ENCODE results near the gene USP11.
"Not testable (repeated sequence)": the region's sequence is repeated elsewhere in the genome, so short reads cannot be mapped to it uniquely, and the experiment has no call there.

The USP11 gene

DNA sequence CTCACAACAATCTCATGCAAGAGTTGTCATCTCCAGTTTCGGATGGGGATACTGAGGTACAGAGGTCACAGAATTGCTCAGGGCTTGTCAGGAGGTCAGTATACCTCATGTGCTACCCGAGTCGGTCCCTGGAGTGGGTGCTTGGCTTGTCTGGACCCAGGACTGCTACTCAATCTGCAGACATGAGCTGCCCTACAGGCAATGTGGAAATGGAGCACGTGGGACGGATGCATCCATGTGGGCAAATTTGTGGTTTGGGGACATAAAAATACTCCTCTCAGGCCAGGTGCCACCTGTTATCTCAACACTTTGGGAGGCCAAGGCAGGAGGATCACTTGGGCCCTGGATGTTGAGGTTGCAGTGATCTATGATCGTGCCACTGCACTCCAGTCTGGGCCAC is 15.8 kb downstream of the USP11 start:
- no peak for DNase-seq

DNA sequence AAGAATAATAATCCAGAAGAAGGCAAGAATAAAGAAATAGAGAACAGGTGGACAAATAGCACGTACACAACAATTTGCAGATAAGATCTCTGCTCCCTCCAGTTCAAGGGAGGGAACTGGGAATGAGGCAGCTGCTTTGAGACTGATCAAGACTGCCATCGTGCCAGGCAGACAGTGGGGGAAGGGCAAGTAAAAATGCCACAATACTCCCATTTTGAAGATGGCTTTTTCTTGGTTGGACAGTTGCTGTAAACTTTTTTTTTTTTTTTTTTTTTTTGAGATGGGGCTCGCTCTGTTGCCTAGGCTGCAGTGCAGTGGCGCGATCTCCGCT is 17.2 kb downstream of the USP11 start:
- no peak for DNase-seq

DNA sequence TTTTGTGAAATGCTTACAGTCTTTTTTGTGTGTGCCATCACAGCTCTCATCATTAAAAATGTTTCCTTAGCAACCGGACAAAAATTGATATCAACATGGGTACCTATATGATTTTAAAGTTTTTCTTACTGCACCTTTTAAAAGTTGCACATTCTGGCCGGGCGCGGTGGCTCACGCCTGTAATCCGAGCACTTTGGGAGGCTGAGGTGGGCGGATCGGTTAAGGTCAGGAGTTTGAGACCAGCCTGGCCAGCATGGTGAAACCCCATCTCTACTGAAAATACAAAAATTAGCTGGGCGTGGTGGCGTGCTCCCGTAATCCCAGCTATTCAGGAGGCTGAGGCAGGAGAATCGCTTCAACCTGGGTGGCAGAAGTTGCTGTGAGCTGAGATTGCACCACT is 24.8 kb downstream of the USP11 start:
- DNase-seq, result not testable (repeated sequence)

DNA sequence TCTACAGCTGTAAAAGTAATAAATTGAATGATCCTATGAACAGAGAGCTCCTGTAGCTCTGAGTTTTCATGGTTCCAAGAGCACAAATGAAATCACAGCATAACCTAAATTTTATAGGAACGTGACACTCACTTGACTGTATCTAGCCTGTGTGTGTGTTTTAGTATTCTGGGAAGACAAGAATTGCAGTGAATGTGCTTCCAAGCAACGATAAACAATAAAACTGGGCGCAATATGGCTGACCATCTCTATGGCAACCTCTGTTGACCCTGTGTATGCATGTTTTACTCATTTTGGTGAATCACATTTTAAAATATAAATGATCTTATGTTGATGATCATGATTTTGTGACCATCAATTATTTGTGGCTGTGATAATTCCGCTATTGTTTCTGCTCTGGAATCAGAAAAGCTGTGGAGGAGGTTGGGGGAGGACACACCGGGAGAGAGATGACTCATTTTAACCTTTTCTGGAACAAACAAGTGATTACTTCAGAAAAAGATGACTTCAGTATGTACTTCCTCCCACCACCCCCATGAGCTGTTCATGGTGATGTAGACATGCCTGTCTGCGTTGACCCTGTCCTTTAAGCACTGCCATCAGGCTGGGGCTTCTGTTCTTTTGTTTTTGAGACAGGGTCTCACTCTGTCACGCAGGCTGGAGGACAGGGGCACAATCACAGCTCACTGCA is 31.8 kb downstream of the USP11 start:
- DNase-seq, result no peak

- DNase-seq, result no peak
Measured at GRCh38 chrX:47266643-47267042, 33.8 kb downstream of the USP11 start.

DNA sequence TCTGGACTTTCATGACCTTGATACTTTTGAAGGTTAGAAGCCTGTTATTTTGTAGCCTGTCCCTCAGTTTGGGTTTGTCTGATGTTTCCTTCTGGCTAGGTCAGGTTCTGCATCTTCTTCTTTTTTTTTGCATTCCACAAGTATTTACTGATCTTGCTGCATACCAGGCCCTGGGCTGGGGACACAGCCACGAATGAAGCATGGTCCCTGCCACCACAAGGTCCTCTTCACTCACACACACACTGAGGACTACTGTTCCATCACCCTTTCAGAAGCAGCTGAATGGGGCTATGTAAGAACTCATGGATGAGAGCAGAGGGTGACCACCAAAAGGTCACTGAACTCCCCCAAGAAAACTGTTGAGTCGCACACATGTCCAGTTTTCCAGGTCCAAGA is 39.2 kb downstream of the USP11 start:
- no peak for DNase-seq

DNA sequence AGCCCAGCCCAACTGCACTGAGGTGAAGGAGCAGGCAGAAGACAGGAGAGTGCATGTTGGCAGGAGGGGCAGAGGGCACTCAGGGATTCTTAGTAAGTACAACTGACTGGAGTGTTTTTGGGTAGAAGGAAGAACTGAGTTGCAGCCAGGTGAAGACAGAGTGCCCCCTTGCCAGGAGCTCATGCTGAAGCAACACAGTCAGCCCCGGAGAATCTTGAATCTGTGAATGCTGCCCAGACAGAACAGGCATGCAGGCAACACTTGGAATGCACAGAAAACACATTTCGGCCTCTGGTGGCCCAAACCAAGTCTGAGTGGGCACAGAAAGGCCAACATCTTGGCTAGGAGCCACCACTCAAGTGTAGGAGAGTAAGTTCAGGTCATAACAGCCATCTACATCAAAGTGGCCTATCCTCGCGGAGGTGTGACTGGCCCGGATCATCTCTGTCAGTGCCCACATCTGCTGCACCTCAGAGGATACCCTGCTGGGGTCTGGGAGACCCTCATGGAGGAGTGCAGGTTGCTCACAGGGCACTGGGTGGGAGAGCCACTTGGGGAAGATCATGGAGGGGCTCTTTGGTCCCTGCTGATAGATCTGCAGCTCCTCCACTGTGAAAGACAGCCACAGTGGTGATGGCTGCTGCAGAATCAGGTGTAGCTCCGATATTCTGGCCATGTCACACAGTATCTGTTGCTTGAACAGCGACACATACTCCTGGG is 40.4 kb downstream of the USP11 start:
- no peak for DNase-seq

DNA sequence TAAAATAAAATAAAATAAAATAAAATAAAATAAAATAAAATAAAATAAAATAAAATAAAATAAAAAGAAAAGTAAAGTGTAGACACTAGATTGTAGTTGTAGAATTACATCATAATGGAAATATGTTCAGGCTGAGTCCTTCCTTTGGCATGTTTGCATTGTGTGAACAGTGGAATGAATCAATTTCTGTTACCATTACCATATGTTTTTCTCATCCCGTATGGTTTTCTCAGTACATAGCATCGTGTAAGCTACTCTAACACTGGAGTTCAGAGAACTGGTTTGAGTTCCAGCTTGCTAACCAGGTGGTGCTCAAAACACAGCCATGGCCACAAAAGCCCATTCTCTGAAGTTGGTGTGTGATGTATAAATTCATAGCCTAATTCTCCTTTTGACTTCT is 45.9 kb downstream of the USP11 start:
- DNase-seq, result no peak

GRCh38 chrX:47283015-47283771 is 50.4 kb downstream of the USP11 start:
- DNase-seq, result peak in 1 of 2 experiments; percentile 38

DNA sequence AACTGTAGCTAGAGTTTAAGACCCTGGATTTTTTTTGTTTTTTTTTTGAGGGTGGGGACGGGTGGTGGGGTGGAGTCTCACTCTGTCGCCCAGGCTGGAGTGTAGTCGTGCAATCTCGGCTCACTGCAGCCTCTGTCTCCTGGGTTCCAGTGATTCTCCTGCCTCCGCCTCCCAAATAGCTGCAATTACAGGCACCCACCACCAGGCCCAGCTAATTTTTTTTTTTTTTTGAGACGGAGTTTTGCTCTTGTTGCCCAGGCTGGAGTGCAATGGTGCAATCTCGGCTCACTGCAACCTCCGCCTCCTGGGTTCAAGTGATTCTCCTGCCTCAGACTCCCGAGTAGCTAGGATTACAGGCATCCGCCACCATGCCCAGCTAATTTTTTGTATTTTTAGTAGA is 51.8 kb downstream of the USP11 start:
- DNase-seq, result not testable (repeated sequence)

DNA sequence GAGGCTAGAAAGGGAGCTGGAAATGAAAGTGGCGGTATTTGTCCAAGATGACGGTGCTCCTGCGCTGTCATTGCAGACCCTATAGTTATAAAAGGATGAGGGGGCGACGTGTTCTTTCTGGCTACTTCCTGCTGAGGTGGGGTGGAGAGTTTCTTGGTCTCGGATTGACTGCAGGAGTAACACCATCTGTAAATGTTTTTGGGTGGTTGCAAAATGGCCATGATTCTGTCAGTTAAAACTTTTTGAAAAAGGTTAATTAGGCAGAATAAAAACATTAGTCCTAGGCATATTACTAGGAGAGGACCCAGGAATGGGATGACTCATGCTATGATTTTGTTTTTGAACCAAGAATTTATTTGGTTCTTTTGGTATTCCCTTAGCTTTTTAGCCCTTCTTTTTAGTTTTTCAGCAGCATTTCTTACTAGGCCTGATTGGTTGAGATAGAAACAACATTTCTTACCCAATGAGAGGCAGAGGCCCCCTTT is 53.1 kb downstream of the USP11 start:
- DNase-seq, result no peak

DNA sequence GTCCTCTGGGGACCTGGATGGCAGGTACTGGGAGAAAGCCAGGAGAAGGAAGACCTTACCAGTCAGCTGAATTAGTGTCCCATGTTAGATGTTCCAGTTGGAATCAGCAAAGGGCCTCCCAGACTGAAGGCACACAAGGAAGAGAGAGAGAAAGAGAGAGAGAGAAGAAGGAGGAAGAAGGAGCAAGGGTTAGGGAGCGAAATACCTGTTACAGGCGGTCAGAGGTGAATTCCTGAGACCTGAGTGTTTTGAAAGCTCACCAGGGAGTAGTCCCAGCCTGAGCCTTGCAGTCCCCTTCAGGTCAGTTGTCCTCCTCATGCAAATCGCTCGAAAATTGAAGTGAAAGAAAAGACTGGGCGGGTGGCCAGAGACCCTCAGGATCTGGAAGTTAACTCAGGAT is 60.3 kb downstream of the USP11 start:
- no peak for DNase-seq

DNA sequence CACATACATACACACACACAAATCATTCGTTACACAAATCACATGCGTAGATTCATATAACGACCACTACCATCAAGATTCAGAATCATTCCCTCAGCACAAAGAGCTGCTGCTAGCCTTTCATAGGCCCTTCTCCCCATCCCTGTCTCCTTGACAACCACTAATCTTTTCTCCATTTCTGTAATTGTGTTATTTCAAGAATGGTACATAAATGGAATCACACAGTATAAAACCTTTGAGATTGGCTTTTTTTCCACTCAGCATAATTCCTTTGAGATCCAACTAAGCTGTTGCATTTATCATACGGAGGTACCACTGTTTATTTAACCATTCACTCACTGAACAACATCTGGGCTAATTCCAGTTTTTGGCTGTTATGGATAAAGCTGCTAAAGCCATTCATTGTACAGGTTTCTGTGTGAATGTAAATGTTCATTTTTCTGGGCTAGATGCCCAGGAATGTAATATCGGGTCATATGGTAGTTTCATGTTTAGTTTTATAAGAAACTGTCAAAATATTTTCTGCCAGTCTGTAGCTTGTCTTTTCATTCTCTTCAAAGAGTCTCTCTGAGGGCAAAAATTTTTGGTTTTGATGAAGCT is 64.1 kb downstream of the USP11 start:
- peak in 1 of 2 experiments; percentile 31 for DNase-seq

DNA sequence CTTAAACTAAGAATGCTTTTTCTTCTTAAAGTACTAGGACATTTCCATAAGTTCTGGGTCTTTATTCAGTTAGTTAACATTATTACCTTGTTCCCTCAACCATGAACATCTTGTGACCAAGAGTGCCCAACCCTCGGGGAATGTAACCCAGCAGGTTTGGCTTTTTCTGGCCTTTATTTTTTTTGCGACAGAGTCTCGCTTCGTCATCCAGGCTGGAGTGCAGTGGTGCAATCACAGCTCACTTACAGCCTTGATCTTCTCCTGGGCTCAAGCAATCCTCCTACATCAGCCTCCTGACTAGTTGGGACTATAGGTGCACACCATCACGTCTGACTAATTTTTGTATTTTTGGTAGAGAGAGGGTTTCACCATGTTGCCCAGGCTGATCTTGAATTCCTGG is 65.1 kb downstream of the USP11 start:
- DNase-seq, result no peak

All from NCI-H446 (cell line).